Loucy (cell line): ENCODE measurements around the gene DAGLB.

Experiments
- H2AFZ ChIP-seq: fragments of 200-600 bp; sonication (generic); 2 replicates; pipeline ENCODE4 v1.6.0; 2016; ENCODE audit warnings: antibody characterized with exemption, mild to moderate bottlenecking, low read length, moderate library complexity
- H3F3A ChIP-seq: fragments of 200-600 bp; 2 replicates; pipeline ENCODE4 v1.6.0; 2016; ENCODE audit warnings: antibody characterized with exemption, low read depth, mild to moderate bottlenecking
- H3K27me3 ChIP-seq: fragments of 200-600 bp; sonication (generic); 2 replicates; pipeline ENCODE4 v1.6.1; 2014; ENCODE audit warnings: low read length, mild to moderate bottlenecking; ENCODE audit not compliant: insufficient read depth, poor library complexity, severe bottlenecking
- H3K36me3 ChIP-seq: fragments of 200-600 bp; sonication (generic); 2 replicates; pipeline ENCODE4 v1.6.1; 2016; ENCODE audit warnings: low read length; ENCODE audit not compliant: insufficient read depth
- H3K4me1 ChIP-seq: fragments of 200-600 bp; sonication (generic); 2 replicates; pipeline ENCODE4 v1.5.1; 2014; ENCODE audit warnings: low read length, mild to moderate bottlenecking; ENCODE audit not compliant: insufficient read depth, poor library complexity, severe bottlenecking
- H3K4me2 ChIP-seq: fragments of 200-600 bp; sonication (generic); 2 replicates; pipeline ENCODE4 v1.6.0; 2014; ENCODE audit warnings: antibody characterized with exemption, low read length, low read depth, mild to moderate bottlenecking; ENCODE audit not compliant: poor library complexity, severe bottlenecking
- H3K4me3 ChIP-seq: fragments of 200-600 bp; sonication (generic); 2 replicates; pipeline ENCODE4 v1.5.1; 2014; ENCODE audit warnings: low read length, mild to moderate bottlenecking, mixed read lengths; ENCODE audit not compliant: poor library complexity, severe bottlenecking
- H3K79me2 ChIP-seq: fragments of 200-600 bp; sonication (generic); 2 replicates; pipeline ENCODE4 v1.6.1; 2014; ENCODE audit warnings: low read length; ENCODE audit not compliant: insufficient read depth
- H3K9ac ChIP-seq: fragments of 200-600 bp; sonication (generic); 2 replicates; pipeline ENCODE4 v1.6.0; 2014; ENCODE audit warnings: mild to moderate bottlenecking, low read depth, low read length, moderate library complexity; ENCODE audit not compliant: poor library complexity, severe bottlenecking
- H3K9me2 ChIP-seq: fragments of 200-600 bp; sonication (generic); replicated peaks from 2 replicates; pipeline ENCODE4 v1.6.1; 2016; ENCODE audit warnings: low read depth, low read length, mixed read lengths
- H3K9me3 ChIP-seq: fragments of 200-600 bp; sonication (generic); 2 replicates; pipeline ENCODE4 v1.6.1; 2014; ENCODE audit warnings: mild to moderate bottlenecking, antibody characterized with exemption, low read length, low read depth; ENCODE audit not compliant: insufficient read depth
- H4K20me1 ChIP-seq: fragments of 200-600 bp; sonication (generic); 2 replicates; pipeline ENCODE4 v1.6.0; 2014; ENCODE audit warnings: antibody characterized with exemption, low read length, mild to moderate bottlenecking; ENCODE audit not compliant: insufficient read depth, poor library complexity, severe bottlenecking
- EZH2phosphoT487 ChIP-seq: fragments of 200-600 bp; IDR thresholded peaks from 2 replicates; pipeline ENCODE4 v1.6.1; 2018; ENCODE audit warnings: antibody characterized with exemption, mild to moderate bottlenecking, moderate library complexity, borderline replicate concordance
- TF ChIP-seq, protein P1 (sequence below): fragments of 200-600 bp; sonication (generic); conservative IDR thresholded peaks from 2 replicates; pipeline ENCODE4 v1.5.1; 2014; ENCODE audit warnings: mild to moderate bottlenecking, antibody characterized with exemption, low read length

DAGLB gene

GRCh38 chr7:6495597-6496262 is 48.0 kb upstream of the DAGLB start:
- H3K27me3 ChIP-seq = no peaks in the 10 kb centered on the region
- no peaks in the 10 kb centered on the region for H4K20me1 ChIP-seq
- H2AFZ ChIP-seq = no peak overlapping the region
- no peaks in the 10 kb centered on the region for H3K36me3 ChIP-seq
- H3K79me2 ChIP-seq = no peaks in the 10 kb centered on the region
- TF ChIP-seq EZH2phosphoT487 = no peak
- TF ChIP-seq, protein P1, sequence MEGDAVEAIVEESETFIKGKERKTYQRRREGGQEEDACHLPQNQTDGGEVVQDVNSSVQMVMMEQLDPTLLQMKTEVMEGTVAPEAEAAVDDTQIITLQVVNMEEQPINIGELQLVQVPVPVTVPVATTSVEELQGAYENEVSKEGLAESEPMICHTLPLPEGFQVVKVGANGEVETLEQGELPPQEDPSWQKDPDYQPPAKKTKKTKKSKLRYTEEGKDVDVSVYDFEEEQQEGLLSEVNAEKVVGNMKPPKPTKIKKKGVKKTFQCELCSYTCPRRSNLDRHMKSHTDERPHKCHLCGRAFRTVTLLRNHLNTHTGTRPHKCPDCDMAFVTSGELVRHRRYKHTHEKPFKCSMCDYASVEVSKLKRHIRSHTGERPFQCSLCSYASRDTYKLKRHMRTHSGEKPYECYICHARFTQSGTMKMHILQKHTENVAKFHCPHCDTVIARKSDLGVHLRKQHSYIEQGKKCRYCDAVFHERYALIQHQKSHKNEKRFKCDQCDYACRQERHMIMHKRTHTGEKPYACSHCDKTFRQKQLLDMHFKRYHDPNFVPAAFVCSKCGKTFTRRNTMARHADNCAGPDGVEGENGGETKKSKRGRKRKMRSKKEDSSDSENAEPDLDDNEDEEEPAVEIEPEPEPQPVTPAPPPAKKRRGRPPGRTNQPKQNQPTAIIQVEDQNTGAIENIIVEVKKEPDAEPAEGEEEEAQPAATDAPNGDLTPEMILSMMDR = no peak
- no peaks in the 10 kb centered on the region for H3K4me1 ChIP-seq
- no peak overlapping the region for H3K9ac ChIP-seq
- H3K4me2 ChIP-seq = no peak overlapping the region
- no peaks in the 10 kb centered on the region for H3K9me3 ChIP-seq
- no peak overlapping the region for H3K4me3 ChIP-seq
- no peaks in the 10 kb centered on the region for H3F3A ChIP-seq
- H3K9me2 ChIP-seq = no peaks in the 10 kb centered on the region

DNA sequence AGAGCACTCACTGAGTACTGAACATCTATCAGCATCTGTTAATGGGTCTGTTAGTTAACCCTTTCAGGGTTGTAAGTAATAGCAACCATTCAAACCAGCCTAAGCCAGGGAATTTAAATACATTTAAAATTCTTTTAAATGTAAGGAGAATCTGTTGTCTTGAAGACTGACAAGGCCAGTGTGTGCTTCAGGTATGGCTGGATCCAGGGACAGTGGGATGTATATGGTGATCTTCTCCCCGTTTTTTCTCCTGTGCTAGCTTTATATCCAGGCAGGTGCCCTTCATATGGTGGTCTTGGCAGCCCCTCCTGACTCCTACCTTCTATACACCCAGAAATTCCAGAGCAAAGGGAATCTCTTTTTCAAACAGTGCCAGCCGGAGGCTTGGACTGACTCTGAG is 46.6 kb upstream of the DAGLB start:
- H3K9me3 ChIP-seq = no peaks in the 10 kb centered on the region
- no peaks in the 10 kb centered on the region for H3K79me2 ChIP-seq
- H3F3A ChIP-seq = no peaks in the 10 kb centered on the region
- no peak overlapping the region for H3K4me2 ChIP-seq
- no peaks in the 10 kb centered on the region for H3K36me3 ChIP-seq
- H3K27me3 ChIP-seq = no peaks in the 10 kb centered on the region
- H2AFZ ChIP-seq = no peak overlapping the region
- no peaks in the 10 kb centered on the region for H4K20me1 ChIP-seq
- TF ChIP-seq EZH2phosphoT487 = no peak
- TF ChIP-seq, protein P1 = no peak
- H3K9me2 ChIP-seq = no peaks in the 10 kb centered on the region
- H3K4me3 ChIP-seq = no peak overlapping the region
- H3K9ac ChIP-seq = no peak overlapping the region
- H3K4me1 ChIP-seq = no peaks in the 10 kb centered on the region

- Histone ChIP-seq H3F3A (no peaks in the 10 kb centered on the region), H3K79me2 (no peaks in the 10 kb centered on the region), H2AFZ (no peak overlapping the region), H3K4me2 (no peak overlapping the region), H3K36me3 (no peaks in the 10 kb centered on the region), H3K4me3 (no peak overlapping the region), H3K9me2 (no peaks in the 10 kb centered on the region), H3K9me3 (no peaks in the 10 kb centered on the region), H3K27me3 (no peaks in the 10 kb centered on the region), H4K20me1 (no peaks in the 10 kb centered on the region), H3K4me1 (no peaks in the 10 kb centered on the region), H3K9ac (no peak overlapping the region)
- no peak for TF ChIP-seq EZH2phosphoT487
- TF ChIP-seq, protein P1 = no peak
Observed at GRCh38 chr7:6491194-6491593, 43.4 kb upstream of the DAGLB start.
